Activated CD8-positive, alpha-beta T cell treated with anti-CD3 and anti-CD28 coated beads, Interleukin-2, amount 10 ng/mL, durations not matched to agents 7 days and 5 days (primary cell): ENCODE measurements around the gene LY6G6D. TPM values are rescaled to one million over a fixed set of nuclear protein-coding genes. Genes with fewer than 3 reads are reported as not detected.

Experiments
- ATAC-seq: fragments of 150-1000 bp; cut with Tn5 transposase; one replicate; pipeline ENCODE4 v1.10.0; 2021; ENCODE audit warnings: moderate library complexity
- CTCF ChIA-PET: fragments of 350-600 bp; sonication (Branson Sonifier 250); formaldehyde crosslinking; loops from one replicate; lab custom pipeline; 2021; ENCODE audit warnings: antibody characterized with exemption; lab: Charles Lee
- POLR2A ChIA-PET: fragments of 350-600 bp; sonication (Branson Sonifier 250); formaldehyde crosslinking; loops from one replicate; lab custom pipeline; 2021; ENCODE audit warnings: antibody characterized with exemption; lab: Charles Lee
- DNase-seq: peaks from one replicate; pipeline ENCODE4 v3.0.0-alpha.2; 2020
- H3K27ac Mint-ChIP-seq: one replicate; pipeline ENCODE4 v1.8.0; 2021; ENCODE audit warnings: mild to moderate bottlenecking, mixed read lengths
- H3K27me3 Mint-ChIP-seq: one replicate; pipeline ENCODE4 v1.8.0; 2021; ENCODE audit warnings: low read depth, mixed read lengths
- H3K36me3 Mint-ChIP-seq: one replicate; pipeline ENCODE4 v1.8.0; 2021; ENCODE audit warnings: low read depth, mixed read lengths
- H3K4me1 Mint-ChIP-seq: one replicate; pipeline ENCODE4 v1.8.0; 2021; ENCODE audit warnings: low read depth, mixed read lengths
- H3K4me3 Mint-ChIP-seq: one replicate; pipeline ENCODE4 v1.8.0; 2021; ENCODE audit warnings: mild to moderate bottlenecking, mixed read lengths
- H3K9me3 Mint-ChIP-seq: one replicate; pipeline ENCODE4 v1.8.0; 2022; ENCODE audit warnings: mixed read lengths; ENCODE audit not compliant: insufficient read depth
- total RNA-seq, 2 experiments: library from RNA; stranded (reverse); gene quantifications; one replicate each; pipeline ENCODE4 v1.2.3, GENCODE V29; 2021

LY6G6D gene
- total RNA-seq, result not detected

GRCh38 chr6:31715022-31715958 lies at the start of gene LY6G6D:
LY6G6D (plus strand) TSS chr6:31715348; CDS start chr6:31715356, 8 bp downstream.
- Mint-ChIP-seq H3K27ac (no peak within 1 kb of the TSS), H3K4me3 (no peak within 1 kb of the TSS), H3K27me3 (peaks cover 11% of the 10 kb centered on the region), H3K9me3 (no peaks in the 10 kb centered on the region), H3K36me3 (no peaks in the 10 kb centered on the region), H3K4me1 (peaks cover 23% of the 10 kb centered on the region)
- ChIA-PET CTCF (interaction anchor here (1.3 to 3.0 kb wide), 2 partner anchors 14 to 34 kb away, joined by 3 to 8 read pairs; partner anchors contain the start of genes DDAH2 and LY6G5C), POLR2A (interaction anchor here (0.6 to 0.8 kb wide), 4 partner anchors 12 to 115 kb away, joined by 3 to 4 read pairs (median 3); partner anchors contain the start of genes ABHD16A, C6orf47 and CLIC1)
- DNase-seq (no peak), ATAC-seq (no peak)

- Mint-ChIP-seq H3K4me1 (peaks cover 73% of the 10 kb centered on the region), H3K4me3 (peak within 1 kb of the TSS; percentile 96), H3K36me3 (peaks cover 85% of the 10 kb centered on the region), H3K27ac (peak within 1 kb of the TSS; percentile 95), H3K27me3 (no peaks in the 10 kb centered on the region), H3K9me3 (no peaks in the 10 kb centered on the region)
- ChIA-PET POLR2A (interaction anchor here (0.7 to 4.5 kb wide), 20 partner anchors 12 to 1306 kb away, joined by 3 to 109 read pairs (median 6); partner anchors contain the start of genes ABHD16A, APOM, BAG6 and DDX39B), CTCF (interaction anchor here (1.1 to 4.5 kb wide), 4 partner anchors 13 to 104 kb away, joined by 3 to 34 read pairs (median 4); partner anchors contain the start of genes BAG6 and MSH5)
- ATAC-seq, result peak; percentile 85
- DNase-seq, result peak; percentile 99
These were observed 49.4 kb upstream of the LY6G6D start, which contains the start of gene CSNK2B for GRCh38 chr6:31665501-31666336. CSNK2B (plus strand) TSS chr6:31666080; CDS start chr6:31666832, 752 bp downstream.

- CTCF ChIA-PET, result interaction anchor here (0.6 to 4.5 kb wide), 7 partner anchors 13 to 161 kb away, joined by 3 to 34 read pairs (median 3); partner anchors contain the start of genes BAG6, HSPA1B and MSH5
- DNase-seq (no peak), ATAC-seq (no peak)
- Mint-ChIP-seq H3K4me3 (peak overlapping the region; percentile 96), H3K27me3 (no peaks in the 10 kb centered on the region), H3K4me1 (peaks cover 65% of the 10 kb centered on the region), H3K27ac (peak overlapping the region; percentile 95), H3K36me3 (peaks cover 88% of the 10 kb centered on the region), H3K9me3 (no peaks in the 10 kb centered on the region)
- POLR2A ChIA-PET, result interaction anchor here (0.8 to 4.5 kb wide), 5 partner anchors 13 to 124 kb away, joined by 3 to 109 read pairs (median 23); partner anchors contain the start of genes APOM, BAG6, DDX39B and MSH5
These were observed 48.7 kb upstream of the LY6G6D start for GRCh38 chr6:31666337-31666965.

- CTCF ChIA-PET, result interaction anchor here (0.7 to 1.4 kb wide), 2 partner anchors 15 to 21 kb away, joined by 3 read pairs; no protein-coding TSS in a partner anchor
- Mint-ChIP-seq H3K4me1 (peaks cover 37% of the 10 kb centered on the region), H3K36me3 (peaks cover 76% of the 10 kb centered on the region), H3K9me3 (no peaks in the 10 kb centered on the region), H3K27ac (peak within 1 kb of the TSS; percentile 24), H3K4me3 (no peak within 1 kb of the TSS), H3K27me3 (no peaks in the 10 kb centered on the region)
- no peak for ATAC-seq
- POLR2A ChIA-PET, result interaction anchor here (1.3 kb wide), 1 partner anchor 71 kb away, joined by 4 read pairs; the partner anchor contains the start of gene MSH5
- DNase-seq, result no peak
These were observed 45.5 kb upstream of the LY6G6D start, which contains the start of gene LY6G5B for GRCh38 chr6:31669676-31670075. LY6G5B (plus strand) TSS chr6:31669976; CDS start chr6:31670951, 975 bp downstream.

- no peaks in the 10 kb centered on the region for H3K9me3 Mint-ChIP-seq
- DNase-seq (no peak), ATAC-seq (no peak)
- H3K27me3 Mint-ChIP-seq, result no peaks in the 10 kb centered on the region
- H3K36me3 Mint-ChIP-seq, result peaks cover 21% of the 10 kb centered on the region
- H3K4me3 Mint-ChIP-seq, result no peak overlapping the region
- POLR2A ChIA-PET, result interaction anchor here (1.0 to 1.3 kb wide), 2 partner anchors 12 to 60 kb away, joined by 3 to 4 read pairs; partner anchors contain the start of genes CLIC1 and GPANK1
- CTCF ChIA-PET, result interaction anchor here (0.5 kb wide), 1 partner anchor 264 kb away, joined by 3 read pairs; no protein-coding TSS in a partner anchor
- H3K27ac Mint-ChIP-seq, result peak overlapping the region; percentile 25
- peaks cover 35% of the 10 kb centered on the region for H3K4me1 Mint-ChIP-seq
These were observed 38.7 kb upstream of the LY6G6D start for GRCh38 chr6:31676322-31676903.

- Mint-ChIP-seq H3K36me3 (peaks cover 18% of the 10 kb centered on the region), H3K4me1 (peaks cover 40% of the 10 kb centered on the region), H3K4me3 (no peak overlapping the region), H3K27me3 (no peaks in the 10 kb centered on the region), H3K27ac (no peak overlapping the region), H3K9me3 (no peaks in the 10 kb centered on the region)
- DNase-seq (no peak), ATAC-seq (no peak)
- ChIA-PET POLR2A (interaction anchor here (1.3 kb wide), 1 partner anchor 12 kb away, joined by 3 read pairs; the partner anchor contains the start of gene GPANK1), CTCF (interaction anchor here (0.5 to 1.8 kb wide), 2 partner anchors 14 to 263 kb away, joined by 3 to 7 read pairs; no protein-coding TSS in a partner anchor)
These were observed 38.2 kb upstream of the LY6G6D start for GRCh38 chr6:31676904-31677303.

- Mint-ChIP-seq H3K4me1 (peaks cover 43% of the 10 kb centered on the region), H3K36me3 (peaks cover 9% of the 10 kb centered on the region), H3K27ac (no peak overlapping the region), H3K4me3 (no peak overlapping the region), H3K9me3 (no peaks in the 10 kb centered on the region), H3K27me3 (no peaks in the 10 kb centered on the region)
- ATAC-seq (no peak), DNase-seq (no peak)
- POLR2A ChIA-PET, result interaction anchor here (0.6 to 1.3 kb wide), 2 partner anchors 13 to 284 kb away, joined by 3 read pairs; partner anchors contain the start of gene GPANK1
- CTCF ChIA-PET, result interaction anchor here (0.7 to 1.8 kb wide), 2 partner anchors 13 to 60 kb away, joined by 4 to 7 read pairs; no protein-coding TSS in a partner anchor
These were observed 37.2 kb upstream of the LY6G6D start for GRCh38 chr6:31677955-31678354.

GRCh38 chr6:31680226-31681134 lies 34.7 kb upstream of the LY6G6D start, which contains the start of gene LY6G5C:
LY6G5C (minus strand) TSS chr6:31681067; CDS start chr6:31680373, 694 bp downstream.
- ChIA-PET CTCF (interaction anchor here (0.6 to 2.2 kb wide), 15 partner anchors 9 to 272 kb away, joined by 3 to 25 read pairs (median 4); partner anchors contain the start of genes ABHD16A and NEU1), POLR2A (interaction anchor here (0.7 to 1.3 kb wide), 4 partner anchors 20 to 59 kb away, joined by 3 to 4 read pairs (median 3); partner anchors contain the start of gene C6orf47)
- peaks cover 11% of the 10 kb centered on the region for H3K36me3 Mint-ChIP-seq
- peaks cover 43% of the 10 kb centered on the region for H3K4me1 Mint-ChIP-seq
- DNase-seq (peak; percentile 76), ATAC-seq (peak; percentile 70)
- H3K4me3 Mint-ChIP-seq, result peak within 1 kb of the TSS; percentile 62
- H3K9me3 Mint-ChIP-seq, result no peaks in the 10 kb centered on the region
- peak within 1 kb of the TSS; percentile 58 for H3K27ac Mint-ChIP-seq
- H3K27me3 Mint-ChIP-seq, result no peaks in the 10 kb centered on the region
